ENCODE results near the gene SUDS3. TPM values are rescaled to one million over a fixed set of nuclear protein-coding genes. Genes with fewer than 3 reads are reported as not detected.
A peak's percentile ranks its signal among the peaks of the same experiment; 100 is the strongest.
"Not testable (repeated sequence)": the region's sequence is repeated elsewhere in the genome, so short reads cannot be mapped to it uniquely, and the experiment has no call there.

Gene SUDS3, protein sequence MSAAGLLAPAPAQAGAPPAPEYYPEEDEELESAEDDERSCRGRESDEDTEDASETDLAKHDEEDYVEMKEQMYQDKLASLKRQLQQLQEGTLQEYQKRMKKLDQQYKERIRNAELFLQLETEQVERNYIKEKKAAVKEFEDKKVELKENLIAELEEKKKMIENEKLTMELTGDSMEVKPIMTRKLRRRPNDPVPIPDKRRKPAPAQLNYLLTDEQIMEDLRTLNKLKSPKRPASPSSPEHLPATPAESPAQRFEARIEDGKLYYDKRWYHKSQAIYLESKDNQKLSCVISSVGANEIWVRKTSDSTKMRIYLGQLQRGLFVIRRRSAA
- total RNA-seq: 23.3 and 25.0 TPM in 2 replicates

DNA sequence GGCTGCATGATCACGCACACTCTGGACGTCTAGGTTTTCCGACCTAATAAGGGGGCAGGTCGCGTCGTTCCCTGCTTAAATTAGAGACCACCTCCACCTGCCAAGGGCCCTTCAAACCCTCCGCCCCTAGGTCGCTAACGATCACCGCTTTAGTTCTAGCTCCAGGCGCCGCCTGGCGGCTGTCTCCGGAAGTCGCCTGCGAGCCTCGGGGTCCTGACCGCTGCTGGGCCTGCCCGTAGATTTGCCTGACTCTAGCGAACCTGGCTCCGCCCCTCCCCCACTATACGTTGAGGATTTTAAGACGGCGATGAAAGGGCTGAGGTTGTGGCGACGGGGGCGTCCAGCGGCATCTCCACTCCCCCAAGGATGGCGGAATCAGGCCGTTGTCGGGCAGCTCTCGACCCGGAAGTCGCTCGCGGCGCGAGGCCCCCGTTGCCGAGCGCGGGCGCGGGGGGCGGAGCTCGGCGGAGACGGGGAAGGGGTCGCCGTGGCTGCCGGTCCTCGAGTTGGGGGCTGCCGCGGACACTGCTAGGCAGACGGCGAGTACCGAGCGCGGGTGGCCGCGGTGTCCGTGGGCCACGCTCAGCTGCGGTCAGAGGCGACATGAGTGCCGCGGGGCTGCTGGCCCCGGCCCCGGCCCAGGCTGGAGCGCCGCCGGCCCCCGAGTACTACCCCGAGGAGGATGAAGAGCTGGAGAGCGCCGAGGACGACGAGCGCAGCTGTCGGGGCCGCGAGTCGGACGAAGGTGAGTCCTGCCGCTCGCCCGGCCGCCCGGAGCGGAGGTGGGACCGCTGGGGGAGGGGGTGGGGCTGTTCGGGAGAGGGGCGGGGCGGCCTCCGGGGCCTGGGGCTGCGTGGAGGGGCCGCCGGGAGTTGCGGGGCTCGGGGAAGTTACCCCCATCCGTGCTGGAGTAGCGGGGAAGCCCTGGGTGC is at the start of gene SUDS3:
SUDS3 (plus strand) TSS at position 467 of the 932 bp plus-strand sequence; CDS start at position 604, 137 bp downstream.
- DNase-seq (ENCODE audit: low read depth in 2 of 2): peak; percentile 65 to 79

DNA sequence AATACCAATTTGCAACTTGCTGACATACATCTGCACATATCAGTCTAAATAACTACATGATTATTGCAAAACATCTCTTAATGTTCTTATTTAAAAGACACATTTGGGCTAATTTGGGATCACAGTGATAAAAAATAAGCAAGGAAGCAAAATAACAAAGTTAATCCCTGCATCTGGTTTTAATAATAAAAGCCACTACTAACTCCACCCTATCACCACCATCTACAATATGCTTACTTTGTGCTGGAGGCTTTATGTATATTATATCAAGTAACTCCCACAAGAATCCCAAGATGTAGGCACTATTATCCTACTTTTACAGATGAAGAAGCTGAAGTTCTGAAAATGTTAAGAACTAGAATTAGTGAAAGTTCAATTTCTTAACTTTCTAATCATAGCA is 49.4 kb upstream of the SUDS3 start:
- no peak for DNase-seq (ENCODE audit: low read depth in 2 of 2)

DNA sequence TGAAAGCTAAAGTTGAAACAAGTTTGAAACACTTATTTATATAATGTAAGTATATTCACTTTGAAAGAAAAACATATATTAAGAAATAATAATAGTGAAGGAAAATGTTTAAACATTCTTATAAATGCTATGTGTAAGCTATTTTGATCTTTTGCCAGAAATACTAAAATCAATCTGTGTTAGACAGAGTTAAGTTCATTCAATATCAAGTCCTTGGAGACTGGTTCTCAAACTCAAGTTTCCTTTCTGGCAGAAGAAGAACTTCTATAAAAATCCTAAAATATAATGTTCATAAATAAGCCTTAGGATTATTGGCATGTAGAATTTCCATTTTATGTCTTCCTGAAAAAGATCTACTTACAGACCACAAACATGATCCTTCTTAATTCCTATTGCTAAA is 49.0 kb upstream of the SUDS3 start:
- no peak for DNase-seq (ENCODE audit: low read depth in 2 of 2)

DNA sequence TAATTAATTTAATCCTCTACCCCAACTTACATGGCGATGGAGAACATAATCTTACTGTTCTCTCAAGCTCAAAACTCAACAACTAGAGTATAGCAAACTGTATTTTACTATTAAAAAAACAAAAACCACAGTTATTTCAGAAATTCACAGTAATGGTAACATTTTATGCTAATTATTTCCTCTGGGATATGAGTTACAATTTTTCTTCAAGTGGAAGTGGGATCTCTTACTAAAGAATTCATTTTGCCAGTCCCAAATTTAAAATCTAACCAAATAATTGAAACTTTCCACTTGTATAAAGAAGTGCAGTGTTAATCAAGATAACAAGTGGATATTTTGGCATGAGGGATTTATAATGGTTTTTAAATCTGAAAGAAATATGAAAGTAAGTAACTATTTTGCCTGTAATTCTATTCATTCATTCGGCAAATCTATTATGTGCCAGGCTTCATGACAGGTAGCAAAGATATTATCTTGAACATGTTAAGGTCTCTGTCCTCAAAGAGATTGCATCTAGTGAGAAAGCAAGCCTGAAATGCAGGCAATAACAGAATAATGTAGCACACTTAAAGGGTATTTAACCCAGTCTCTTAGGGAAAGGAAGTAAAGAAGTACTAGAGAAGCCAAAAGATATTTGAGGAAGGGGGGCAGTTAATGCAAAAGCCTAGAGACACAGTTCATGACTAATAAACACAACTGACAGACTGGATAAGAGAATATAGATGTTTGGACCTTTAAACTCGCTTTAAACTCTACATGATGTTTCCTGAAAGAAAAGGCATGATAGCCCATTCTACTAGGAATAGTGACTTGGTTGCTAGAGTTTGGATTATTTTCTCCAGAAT is 47.6 kb upstream of the SUDS3 start:
- DNase-seq (ENCODE audit: low read depth in 2 of 2): no peak

DNA sequence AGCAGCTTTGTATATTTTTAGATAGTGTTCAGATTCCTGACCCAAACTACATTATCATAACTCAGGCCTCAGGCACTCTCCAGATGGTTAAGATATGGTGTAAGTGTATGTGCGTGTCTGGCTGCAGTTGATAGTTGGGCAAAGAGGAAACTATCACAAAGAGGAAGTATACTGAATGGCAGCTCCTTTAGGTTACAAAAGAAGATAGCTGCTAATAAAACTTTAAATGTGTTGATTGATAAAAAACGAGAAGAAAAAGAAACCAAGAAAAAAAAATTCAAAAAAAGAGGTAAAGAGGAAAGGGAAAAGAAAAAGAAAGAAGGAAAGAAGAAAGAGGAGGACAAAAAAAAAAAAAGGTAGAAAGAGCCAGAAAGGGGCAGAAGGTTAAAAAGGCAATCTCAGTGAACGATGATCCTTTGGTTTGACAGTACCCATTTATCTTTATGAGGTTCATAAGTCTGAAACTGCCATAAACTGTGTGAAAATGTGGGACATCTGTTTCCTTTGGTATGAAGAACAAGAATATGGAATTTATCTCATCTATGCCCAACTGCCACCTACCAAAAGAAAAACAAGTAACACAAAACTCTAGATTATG is 45.8 kb upstream of the SUDS3 start:
- peak in 1 of 2 donors; percentile 87 for DNase-seq (ENCODE audit: low read depth in 2 of 2)

DNA sequence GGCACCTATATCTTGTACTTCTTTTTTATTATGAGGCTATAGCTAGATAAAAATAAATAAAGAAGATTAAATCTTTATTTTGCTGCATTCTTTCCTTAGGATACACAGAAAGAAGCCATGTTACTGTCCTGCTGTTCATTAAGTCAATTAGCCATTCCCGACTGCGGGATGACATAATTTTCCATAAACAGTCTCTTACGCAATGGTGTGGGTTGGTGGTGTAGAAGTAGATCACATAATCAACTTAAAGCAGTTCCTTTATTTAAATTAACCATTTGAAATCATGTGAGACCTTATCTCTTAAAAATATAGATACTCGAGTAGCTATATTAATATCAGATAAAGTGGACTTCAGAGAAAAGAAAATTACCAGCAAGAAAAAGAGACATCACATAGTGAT is 43.8 kb upstream of the SUDS3 start:
- DNase-seq (ENCODE audit: low read depth in 2 of 2): no peak

DNA sequence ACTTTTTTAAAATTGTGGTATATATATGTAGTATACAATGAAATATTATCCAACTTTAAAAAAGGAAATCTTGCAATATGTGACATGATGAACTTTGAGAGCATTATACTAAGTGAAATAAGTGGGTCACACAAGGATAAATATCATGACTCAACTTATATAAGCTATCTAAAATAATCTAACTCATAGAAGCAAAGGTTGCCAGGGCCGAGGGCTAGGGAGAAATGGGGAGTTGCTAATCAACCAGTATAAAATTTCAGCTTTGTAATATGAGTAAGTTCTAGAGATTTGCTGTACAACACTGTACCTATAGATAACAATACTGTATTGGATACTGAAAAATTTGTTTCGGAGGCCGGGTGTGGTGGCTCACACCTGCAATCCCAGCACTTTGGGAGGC is 42.1 kb upstream of the SUDS3 start:
- DNase-seq (ENCODE audit: low read depth in 2 of 2): no peak

DNA sequence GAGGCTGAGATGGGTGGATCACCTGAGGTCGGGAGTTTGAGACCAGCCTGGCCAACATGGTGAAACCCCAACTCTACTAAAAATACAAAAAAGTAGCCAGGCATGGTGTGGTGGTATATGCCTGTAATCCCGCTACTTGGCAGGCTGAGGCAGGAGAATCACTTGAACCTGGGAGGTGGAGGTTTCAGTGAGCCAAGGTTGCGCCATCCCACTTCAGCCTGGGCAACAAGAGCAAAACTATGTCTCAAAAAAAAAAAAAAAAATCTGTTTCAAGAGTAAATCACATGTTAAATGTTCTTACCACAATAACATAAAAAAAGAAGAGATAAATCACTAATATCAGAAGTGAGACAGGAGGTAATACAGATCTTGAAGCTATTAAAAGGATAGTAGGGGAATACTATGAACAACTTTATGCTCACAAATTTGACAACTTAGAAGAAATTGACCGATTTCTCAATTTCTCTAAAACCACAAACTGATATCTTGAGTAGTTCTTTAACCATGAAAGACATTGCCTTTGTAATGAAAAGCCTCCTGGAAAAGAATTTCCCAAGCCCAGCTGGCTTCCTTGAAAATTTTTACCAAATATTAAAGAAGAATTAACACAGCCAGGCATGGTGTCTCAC is 41.3 kb upstream of the SUDS3 start:
- no peak for DNase-seq (ENCODE audit: low read depth in 2 of 2)

DNA sequence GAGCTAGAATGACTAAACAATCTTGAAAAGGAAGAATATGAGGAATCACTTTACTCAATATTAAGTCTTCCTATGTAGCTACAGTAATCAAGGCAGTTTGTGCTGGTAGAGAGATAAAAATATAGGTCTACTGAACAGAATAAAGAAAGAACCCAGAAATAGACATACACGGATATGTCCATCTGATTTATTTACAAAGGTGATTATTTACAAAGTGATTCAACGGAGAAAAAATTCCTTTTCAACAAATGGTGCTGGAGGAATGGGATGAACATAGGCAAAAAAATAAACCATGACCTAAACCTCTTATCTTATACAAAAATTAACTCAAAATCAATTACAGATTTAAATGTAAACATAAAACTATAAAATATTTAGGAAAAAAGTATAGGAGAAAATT is 40.2 kb upstream of the SUDS3 start:
- no peak for DNase-seq (ENCODE audit: low read depth in 2 of 2)

DNA sequence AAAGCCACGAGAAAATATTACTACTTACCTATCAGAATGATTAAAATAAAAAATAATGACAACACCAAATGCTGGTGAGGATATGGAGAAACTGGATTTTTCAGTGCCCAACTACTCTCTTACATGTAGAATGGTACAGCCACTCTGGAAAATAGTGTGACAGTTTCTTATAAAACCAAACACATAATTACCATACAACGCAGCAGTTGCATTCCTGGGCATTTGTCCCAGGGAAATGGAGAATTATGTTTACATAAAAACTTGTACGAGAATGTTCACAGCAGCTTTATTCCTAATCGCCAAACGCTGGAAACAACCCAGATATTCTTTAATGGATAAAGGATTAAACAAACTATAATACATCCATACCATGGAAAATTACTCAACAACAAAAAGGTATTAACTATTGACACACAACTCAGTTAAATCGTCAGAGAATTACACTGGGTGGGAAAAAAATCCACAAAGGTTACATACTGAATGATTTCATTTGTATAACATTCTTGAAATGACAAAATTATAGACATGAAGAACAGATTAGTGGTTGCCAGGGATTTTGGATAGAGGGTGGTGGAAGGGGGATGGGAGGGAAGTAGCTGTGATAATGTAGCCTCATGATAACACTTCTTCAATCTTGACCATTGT is 39.0 kb upstream of the SUDS3 start:
- peak; percentile 46 to 50 for DNase-seq (ENCODE audit: low read depth in 2 of 2)

DNA sequence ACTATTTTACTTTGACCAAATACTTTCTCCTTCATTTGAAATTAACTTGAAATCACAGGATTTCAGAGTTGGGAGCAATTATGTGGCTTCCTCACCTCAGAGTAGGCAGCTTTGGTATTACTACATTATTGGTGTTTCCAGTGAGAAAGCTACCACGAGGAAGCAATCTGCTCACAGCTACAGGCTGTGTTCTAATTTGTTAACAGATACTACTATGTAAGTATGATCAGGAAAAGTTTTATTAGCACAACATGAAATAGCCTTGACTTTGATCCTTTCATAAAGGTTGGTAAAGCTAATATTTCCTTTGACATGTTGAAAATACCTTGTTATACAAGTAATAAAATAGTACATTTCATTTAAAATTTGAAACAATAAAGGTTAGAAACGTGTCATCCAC is 34.3 kb upstream of the SUDS3 start:
- no peak for DNase-seq (ENCODE audit: low read depth in 2 of 2)

DNA sequence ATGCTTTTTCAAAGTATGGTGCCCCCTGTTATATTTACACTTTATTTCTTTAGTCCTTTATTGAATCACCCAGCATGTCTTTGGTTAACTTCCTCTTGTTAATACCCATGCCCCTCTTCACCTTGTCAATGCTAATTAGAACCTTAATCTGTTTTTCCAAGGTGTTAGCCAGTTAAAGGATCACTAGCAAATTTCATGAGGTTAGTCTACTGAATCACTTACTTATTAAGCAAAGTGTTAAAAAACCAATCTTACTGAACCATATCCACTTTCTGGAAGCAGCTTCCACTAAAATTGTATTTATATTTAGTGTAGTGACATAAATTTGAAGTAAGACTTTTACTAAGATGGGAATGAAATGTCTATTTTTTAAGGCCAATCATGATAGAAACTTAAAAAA is 31.5 kb upstream of the SUDS3 start:
- DNase-seq (ENCODE audit: low read depth in 2 of 2): no peak

DNA sequence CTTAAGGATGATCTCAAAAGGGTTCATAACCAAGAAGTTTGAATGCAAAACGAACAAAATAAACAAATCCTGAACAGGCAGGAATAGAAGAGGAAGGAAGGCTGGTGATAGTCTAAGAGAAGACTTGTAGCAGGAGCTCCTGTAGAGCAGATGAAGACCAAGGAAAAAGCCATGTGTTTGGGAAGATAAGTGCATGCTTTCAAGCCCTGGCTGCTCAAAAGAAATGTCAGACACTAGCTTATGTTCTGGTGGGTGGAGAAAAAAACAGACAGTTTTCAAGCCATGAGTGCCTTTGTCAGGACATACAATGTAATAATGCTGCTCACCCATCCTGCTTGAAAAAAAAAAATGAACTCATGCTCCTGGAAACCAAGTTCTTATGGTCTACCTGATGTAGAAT is 31.0 kb upstream of the SUDS3 start:
- DNase-seq (ENCODE audit: low read depth in 2 of 2): no peak

DNA sequence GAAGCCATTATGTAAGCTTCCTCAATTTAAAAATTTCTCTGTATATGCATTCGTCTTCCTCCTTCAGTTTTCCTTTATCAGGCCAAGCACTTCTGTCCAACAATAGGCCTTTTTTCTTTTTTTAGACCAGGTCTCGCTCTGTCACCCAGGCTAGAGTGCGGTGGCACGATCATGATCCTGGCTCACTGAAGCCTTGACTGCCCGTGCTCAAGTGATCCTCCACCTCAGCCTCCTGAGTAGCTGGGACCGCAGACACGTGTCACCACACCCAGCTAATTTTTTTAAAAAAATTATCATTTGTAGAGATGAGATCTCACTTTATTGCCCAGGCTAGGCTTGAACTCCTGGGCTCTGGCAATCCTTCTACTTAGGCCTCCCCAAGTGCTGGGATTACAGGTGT is 29.5 kb upstream of the SUDS3 start:
- DNase-seq (ENCODE audit: low read depth in 2 of 2): no peak

DNA sequence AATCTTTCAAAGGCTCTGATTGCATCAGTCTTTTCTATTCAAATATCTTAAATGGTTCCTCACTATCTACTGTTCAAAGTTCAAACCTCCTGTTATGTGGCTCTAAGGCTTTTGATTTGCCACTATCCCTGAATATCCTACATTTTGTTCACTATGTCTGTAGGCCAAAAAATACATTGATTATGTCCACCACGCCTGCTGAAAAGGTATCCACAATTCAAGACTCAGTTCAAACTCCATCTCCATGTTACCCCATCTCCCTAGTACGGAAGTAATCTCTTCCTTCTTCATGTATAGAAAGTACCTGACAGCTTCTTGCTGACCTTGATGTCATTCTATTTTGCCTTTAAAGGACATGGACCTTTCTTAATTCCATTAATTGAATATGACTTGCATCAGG is 28.4 kb upstream of the SUDS3 start:
- no peak for DNase-seq (ENCODE audit: low read depth in 2 of 2)

DNA sequence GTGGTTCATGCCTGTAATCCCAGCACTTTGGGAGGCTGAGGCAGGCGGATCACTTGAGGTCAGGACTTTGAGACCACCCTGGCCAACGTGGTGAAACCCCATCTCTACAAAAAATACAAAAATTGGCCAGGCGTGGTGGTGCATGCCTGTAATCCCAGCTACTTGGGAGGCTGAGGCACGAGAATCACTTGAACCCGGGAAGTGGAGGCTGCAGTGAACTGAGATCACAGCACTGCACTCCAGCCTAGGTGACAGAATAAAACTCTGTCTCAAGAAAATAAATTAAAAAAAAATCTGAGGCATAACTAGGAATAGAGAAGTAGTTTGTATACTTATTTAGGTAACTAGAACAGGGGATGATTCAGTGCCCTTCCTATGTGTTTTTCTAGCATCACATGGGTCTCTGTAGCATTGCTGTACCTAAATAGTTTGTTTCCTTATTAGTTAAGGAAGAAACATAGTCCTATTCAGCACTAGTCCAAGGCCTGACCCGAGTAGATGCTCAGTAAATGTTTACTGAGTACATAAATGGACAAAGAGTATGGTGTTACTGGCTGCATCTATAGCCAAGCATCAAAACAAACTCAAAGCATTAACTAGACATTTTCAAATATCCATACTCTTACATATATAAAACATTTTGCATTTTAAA is 25.3 kb upstream of the SUDS3 start:
- no peak for DNase-seq (ENCODE audit: low read depth in 2 of 2)

DNA sequence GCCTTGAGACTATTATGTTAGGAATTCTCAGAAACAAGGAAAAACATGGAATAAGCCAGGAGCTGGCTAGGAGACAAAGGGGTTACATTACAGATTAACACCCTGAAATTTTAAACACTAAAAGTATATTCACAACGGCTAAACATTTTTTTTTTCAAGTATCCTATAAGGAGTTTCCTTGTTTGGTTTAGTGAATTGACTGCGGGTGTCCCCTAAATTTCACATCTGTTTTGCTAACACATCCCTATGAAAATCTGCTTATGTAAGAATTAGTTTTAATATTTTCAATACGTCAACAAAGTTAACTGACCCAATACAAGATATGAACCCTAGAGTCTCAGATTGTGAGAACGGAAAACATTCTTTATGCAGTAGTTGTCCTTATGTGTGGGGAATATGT is 22.6 kb upstream of the SUDS3 start:
- no peak for DNase-seq (ENCODE audit: low read depth in 2 of 2)

DNA sequence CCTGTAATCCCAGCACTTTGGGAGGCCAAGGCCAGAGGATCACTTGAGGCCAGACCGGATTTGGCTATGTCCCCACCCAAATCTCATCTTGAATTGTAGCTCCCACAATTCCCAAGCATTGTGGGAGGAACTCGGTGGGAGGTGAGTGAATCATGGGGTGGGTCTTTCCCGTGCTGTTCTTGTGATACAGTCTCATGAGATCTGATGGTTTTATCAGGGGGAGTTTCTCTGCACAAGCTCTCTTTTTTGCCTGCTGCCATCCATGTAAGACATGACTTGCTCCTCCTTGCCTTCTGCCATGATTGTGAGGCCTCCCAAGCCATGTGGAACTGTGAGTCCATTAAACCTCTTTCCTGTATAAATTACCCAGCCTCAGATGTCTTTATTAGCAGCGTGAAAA is 21.9 kb upstream of the SUDS3 start:
- not testable (repeated sequence) for DNase-seq (ENCODE audit: low read depth in 2 of 2)

DNA sequence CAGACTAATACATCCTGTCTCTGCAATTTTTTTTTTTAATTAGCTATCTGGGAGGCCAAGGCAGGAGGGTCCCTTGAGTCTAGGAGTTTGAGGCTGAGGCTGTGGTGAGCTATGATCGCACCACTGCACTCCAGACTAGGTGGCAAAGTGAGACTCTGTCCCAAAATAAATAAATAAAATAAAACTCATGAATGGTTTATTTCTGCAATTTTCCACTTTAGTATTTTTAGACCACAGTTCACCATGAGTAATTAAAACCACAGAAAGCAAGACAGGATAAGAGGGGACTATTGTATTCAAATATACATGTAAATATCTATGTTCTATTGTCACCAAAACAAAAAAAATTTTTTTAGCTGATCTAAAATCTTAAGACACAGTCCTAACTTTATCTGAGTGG is 21.5 kb upstream of the SUDS3 start:
- no peak for DNase-seq (ENCODE audit: low read depth in 2 of 2)

DNA sequence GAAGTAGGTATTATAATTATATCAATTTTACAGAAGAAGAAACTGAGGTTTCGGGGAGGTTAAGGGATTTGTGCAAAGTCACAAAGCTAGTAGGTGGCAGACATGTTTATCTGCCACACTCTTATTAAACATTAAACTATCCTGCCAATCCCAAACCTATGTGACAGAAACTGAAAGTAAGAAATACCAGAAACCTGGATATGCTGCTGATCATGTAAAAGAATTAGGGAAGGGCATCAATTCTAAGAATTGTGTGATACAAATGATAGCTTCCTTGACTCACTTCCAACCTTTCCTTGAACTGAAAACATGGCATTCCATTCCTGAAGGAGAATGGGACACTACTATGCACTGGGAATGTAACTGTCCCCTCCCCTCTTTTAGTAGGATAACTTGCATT is 20.5 kb upstream of the SUDS3 start:
- no peak for DNase-seq (ENCODE audit: low read depth in 2 of 2)
